ENCODE results near the gene NMNAT2. TPM values are rescaled to one million over a fixed set of nuclear protein-coding genes. Genes with fewer than 3 reads are reported as not detected.

Gene NMNAT2
- total and polyA plus RNA-seq, 2 of the 13 experiments (the other 11 are each of a cell fraction or from before 2014, with no cell fraction given): not detected

DNA sequence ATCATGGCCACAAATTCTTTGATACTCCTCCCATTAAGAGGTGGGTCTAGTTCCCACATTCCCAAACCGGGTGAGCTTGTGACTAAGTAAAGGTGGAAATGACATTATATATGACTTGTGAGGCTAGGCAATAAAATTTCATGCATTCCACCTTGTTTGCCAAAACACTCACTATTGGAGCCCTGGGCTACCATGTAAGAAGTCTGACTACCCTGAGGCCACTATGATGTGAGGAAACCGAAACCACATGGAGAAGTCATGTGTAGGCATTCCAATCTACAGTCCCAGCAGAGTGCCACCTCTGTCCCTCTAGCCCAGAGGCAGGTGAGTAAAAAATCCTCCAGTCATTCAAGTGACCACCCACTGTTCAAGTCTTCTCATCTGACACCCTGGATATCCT is 36.2 kb upstream of the NMNAT2 start:
- ChIA-PET POLR2A (no interaction called here), CTCF (ENCODE audit: low intra/inter-chr PET ratio, low total read pairs) (no interaction called here)
- Histone ChIP-seq H3K36me3 (replicated peaks in 1 of 2; ENCODE audit: control insufficient read depth in 1 of 2, insufficient read depth in 2 of 2, low read length in 2 of 2) (no peaks in the 10 kb centered on the region), H2AFZ (ENCODE audit: low read length) (no peak overlapping the region), H3K27ac (ENCODE audit: extremely low read length, insufficient read depth, low read length) (no peak overlapping the region), H3K4me2 (ENCODE audit: low read depth, low read length) (no peak overlapping the region), H3K9ac (ENCODE audit: insufficient read depth, low read depth, low read length) (no peak overlapping the region), H3K27me3 (ENCODE audit: control insufficient read depth in 1 of 2, insufficient read depth in 2 of 2, low read length in 2 of 2) (no peaks in the 10 kb centered on the region), H3K9me3 (ENCODE audit: low read length) (no peaks in the 10 kb centered on the region), H3K79me2 (ENCODE audit: insufficient read depth, low read length) (no peaks in the 10 kb centered on the region), H3K4me1 (ENCODE audit: insufficient read depth, low read length) (no peaks in the 10 kb centered on the region), H4K20me1 (ENCODE audit: insufficient read depth, low read length) (no peaks in the 10 kb centered on the region), H3K4me3 (replicated peaks in 1 of 3; ENCODE audit: insufficient read depth in 1 of 3, low read depth in 2 of 3, low read length in 3 of 3) (no peak overlapping the region)
- in situ Hi-C loops (cut with HindIII; ENCODE audit: extremely low pct_ligation_motif_present, low pct_unique_long_range_greater_than_20kb) (no loop called here), intact Hi-C loops (cut with micrococcal nuclease; ENCODE audit: unreplicated experiment) (no loop called here)
- 19% methylated on average over 2 of the region's 2 CpGs for WGBS (ENCODE audit: low lambda C conversion rate)
- FAIRE-seq (no peak), ATAC-seq (no peak), DNase-seq (ENCODE audit: low spot score) (no peak)
- no TSS peak for BruUV-seq (replicated peaks)
- TF ChIP-seq MBD4 (IDR thresholded peaks at IDR 0.05; ENCODE audit: borderline replicate concordance, low read length) (no peak), ZNF501 (CRISPR knock-in tag; IDR thresholded peaks at IDR 0.05) (no peak), MAZ (IDR thresholded peaks at IDR 0.05; ENCODE audit: borderline replicate concordance, low read depth, low read length) (no peak), MAZ (CRISPR knock-in tag; IDR thresholded peaks at IDR 0.05; ENCODE audit: low read depth) (no peak), PCBP1 (IDR thresholded peaks at IDR 0.05; ENCODE audit: borderline replicate concordance, low read depth, low read length) (no peak), NCOA2 (CRISPR knock-in tag; IDR thresholded peaks at IDR 0.05) (no peak), HNF4A (CRISPR knock-in tag; IDR thresholded peaks at IDR 0.05) (no peak), NBN (conservative IDR thresholded peaks at IDR 0.05) (no peak)
- TF ChIP-seq, protein P1, sequence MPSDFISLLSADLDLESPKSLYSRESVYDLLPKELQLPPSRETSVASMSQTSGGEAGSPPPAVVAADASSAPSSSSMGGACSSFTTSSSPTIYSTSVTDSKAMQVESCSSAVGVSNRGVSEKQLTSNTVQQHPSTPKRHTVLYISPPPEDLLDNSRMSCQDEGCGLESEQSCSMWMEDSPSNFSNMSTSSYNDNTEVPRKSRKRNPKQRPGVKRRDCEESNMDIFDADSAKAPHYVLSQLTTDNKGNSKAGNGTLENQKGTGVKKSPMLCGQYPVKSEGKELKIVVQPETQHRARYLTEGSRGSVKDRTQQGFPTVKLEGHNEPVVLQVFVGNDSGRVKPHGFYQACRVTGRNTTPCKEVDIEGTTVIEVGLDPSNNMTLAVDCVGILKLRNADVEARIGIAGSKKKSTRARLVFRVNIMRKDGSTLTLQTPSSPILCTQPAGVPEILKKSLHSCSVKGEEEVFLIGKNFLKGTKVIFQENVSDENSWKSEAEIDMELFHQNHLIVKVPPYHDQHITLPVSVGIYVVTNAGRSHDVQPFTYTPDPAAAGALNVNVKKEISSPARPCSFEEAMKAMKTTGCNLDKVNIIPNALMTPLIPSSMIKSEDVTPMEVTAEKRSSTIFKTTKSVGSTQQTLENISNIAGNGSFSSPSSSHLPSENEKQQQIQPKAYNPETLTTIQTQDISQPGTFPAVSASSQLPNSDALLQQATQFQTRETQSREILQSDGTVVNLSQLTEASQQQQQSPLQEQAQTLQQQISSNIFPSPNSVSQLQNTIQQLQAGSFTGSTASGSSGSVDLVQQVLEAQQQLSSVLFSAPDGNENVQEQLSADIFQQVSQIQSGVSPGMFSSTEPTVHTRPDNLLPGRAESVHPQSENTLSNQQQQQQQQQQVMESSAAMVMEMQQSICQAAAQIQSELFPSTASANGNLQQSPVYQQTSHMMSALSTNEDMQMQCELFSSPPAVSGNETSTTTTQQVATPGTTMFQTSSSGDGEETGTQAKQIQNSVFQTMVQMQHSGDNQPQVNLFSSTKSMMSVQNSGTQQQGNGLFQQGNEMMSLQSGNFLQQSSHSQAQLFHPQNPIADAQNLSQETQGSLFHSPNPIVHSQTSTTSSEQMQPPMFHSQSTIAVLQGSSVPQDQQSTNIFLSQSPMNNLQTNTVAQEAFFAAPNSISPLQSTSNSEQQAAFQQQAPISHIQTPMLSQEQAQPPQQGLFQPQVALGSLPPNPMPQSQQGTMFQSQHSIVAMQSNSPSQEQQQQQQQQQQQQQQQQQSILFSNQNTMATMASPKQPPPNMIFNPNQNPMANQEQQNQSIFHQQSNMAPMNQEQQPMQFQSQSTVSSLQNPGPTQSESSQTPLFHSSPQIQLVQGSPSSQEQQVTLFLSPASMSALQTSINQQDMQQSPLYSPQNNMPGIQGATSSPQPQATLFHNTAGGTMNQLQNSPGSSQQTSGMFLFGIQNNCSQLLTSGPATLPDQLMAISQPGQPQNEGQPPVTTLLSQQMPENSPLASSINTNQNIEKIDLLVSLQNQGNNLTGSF (CRISPR knock-in tag; IDR thresholded peaks at IDR 0.05): no peak
- TF ChIP-seq, protein P2, sequence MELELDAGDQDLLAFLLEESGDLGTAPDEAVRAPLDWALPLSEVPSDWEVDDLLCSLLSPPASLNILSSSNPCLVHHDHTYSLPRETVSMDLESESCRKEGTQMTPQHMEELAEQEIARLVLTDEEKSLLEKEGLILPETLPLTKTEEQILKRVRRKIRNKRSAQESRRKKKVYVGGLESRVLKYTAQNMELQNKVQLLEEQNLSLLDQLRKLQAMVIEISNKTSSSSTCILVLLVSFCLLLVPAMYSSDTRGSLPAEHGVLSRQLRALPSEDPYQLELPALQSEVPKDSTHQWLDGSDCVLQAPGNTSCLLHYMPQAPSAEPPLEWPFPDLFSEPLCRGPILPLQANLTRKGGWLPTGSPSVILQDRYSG (CRISPR knock-in tag; IDR thresholded peaks at IDR 0.05): no peak
- TF ChIP-seq, protein P3, sequence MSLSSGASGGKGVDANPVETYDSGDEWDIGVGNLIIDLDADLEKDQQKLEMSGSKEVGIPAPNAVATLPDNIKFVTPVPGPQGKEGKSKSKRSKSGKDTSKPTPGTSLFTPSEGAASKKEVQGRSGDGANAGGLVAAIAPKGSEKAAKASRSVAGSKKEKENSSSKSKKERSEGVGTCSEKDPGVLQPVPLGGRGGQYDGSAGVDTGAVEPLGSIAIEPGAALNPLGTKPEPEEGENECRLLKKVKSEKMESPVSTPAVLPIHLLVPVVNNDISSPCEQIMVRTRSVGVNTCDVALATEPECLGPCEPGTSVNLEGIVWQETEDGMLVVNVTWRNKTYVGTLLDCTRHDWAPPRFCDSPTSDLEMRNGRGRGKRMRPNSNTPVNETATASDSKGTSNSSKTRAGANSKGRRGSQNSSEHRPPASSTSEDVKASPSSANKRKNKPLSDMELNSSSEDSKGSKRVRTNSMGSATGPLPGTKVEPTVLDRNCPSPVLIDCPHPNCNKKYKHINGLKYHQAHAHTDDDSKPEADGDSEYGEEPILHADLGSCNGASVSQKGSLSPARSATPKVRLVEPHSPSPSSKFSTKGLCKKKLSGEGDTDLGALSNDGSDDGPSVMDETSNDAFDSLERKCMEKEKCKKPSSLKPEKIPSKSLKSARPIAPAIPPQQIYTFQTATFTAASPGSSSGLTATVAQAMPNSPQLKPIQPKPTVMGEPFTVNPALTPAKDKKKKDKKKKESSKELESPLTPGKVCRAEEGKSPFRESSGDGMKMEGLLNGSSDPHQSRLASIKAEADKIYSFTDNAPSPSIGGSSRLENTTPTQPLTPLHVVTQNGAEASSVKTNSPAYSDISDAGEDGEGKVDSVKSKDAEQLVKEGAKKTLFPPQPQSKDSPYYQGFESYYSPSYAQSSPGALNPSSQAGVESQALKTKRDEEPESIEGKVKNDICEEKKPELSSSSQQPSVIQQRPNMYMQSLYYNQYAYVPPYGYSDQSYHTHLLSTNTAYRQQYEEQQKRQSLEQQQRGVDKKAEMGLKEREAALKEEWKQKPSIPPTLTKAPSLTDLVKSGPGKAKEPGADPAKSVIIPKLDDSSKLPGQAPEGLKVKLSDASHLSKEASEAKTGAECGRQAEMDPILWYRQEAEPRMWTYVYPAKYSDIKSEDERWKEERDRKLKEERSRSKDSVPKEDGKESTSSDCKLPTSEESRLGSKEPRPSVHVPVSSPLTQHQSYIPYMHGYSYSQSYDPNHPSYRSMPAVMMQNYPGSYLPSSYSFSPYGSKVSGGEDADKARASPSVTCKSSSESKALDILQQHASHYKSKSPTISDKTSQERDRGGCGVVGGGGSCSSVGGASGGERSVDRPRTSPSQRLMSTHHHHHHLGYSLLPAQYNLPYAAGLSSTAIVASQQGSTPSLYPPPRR (CRISPR knock-in tag; IDR thresholded peaks at IDR 0.05; ENCODE audit: borderline replicate concordance): no peak
- TF ChIP-seq, protein P4, sequence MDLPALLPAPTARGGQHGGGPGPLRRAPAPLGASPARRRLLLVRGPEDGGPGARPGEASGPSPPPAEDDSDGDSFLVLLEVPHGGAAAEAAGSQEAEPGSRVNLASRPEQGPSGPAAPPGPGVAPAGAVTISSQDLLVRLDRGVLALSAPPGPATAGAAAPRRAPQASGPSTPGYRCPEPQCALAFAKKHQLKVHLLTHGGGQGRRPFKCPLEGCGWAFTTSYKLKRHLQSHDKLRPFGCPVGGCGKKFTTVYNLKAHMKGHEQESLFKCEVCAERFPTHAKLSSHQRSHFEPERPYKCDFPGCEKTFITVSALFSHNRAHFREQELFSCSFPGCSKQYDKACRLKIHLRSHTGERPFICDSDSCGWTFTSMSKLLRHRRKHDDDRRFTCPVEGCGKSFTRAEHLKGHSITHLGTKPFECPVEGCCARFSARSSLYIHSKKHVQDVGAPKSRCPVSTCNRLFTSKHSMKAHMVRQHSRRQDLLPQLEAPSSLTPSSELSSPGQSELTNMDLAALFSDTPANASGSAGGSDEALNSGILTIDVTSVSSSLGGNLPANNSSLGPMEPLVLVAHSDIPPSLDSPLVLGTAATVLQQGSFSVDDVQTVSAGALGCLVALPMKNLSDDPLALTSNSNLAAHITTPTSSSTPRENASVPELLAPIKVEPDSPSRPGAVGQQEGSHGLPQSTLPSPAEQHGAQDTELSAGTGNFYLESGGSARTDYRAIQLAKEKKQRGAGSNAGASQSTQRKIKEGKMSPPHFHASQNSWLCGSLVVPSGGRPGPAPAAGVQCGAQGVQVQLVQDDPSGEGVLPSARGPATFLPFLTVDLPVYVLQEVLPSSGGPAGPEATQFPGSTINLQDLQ (CRISPR knock-in tag; IDR thresholded peaks at IDR 0.05): no peak

All from HepG2 (cell line).